ENCODE measurements around the gene WIPF2.

WIPF2 gene

DNA sequence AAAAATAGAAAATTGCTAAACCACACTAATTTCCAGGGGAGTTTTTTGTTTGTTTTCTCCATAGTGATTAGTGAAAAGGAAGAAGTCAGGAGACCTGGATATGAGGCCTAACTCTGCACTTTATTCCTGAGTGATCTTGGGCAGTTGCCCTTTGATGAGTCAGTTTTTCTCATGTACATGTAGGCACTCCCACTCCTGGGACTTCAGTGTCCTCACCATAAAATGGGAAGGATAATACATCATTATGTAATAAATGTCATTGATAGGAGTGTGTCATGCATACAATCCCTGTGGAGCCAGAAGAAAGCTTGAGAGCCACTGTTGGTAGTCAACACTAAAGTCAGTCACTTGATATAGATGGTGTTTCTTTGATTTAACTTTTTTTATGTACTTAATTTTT is 32.5 kb downstream of the WIPF2 start:
- DNase-seq = peak; percentile 78

DNA sequence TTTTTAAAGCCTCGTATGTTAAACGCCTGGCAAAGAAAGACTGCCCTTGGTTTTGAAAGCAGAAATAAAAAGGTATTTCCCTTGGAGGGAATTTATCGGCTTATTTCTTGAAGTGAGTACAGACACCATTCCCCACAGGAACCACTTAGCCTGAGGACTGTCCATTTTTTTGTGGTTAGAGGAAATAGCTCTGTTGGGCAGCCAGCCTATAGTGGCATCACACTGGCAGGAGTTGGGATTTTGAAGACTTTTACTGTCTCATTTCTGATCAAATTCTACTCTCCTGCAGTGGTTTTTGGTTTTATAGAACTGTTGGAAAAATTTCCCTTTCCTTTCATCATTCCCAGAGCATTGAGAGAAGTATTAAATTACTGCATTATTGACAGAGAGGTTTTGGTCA is 34.5 kb downstream of the WIPF2 start:
- DNase-seq = no peak

DNA sequence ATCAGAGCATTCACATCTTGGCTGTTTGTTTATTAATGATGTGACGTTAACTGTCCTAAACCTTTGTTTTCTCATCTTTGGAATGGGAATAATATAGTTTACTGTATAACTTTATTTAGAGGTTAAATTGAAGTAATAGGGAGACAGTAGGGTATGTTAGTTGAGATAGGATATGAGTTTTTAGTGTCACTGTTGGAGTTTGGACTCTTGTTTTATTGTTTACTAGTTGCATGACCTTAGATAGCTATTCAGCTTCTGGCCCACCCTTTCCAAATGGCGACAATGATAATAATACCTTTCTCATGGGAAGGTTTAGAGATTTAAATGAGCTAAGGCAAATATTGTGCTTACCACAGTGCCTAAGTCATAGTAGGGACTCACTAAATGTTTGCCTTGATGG is 40.4 kb downstream of the WIPF2 start:
- DNase-seq = no peak

DNA sequence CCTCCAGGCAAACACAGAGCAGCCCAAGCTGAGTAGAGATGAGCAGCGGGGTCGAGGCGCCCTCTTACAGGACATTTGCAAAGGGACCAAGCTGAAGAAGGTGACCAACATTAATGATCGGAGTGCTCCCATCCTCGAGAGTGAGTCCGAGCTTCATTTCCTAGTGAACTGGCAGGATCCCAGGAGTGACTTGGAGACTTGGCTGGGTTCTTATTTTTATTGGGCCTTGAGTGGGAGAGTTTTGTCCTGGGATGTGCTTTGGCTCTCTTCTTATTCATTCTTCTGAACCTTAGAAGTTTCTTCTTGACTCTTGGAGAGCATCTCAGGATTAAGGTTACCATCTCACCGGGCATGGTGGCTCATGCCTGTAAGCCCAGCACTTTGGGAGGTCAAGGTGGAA is 41.4 kb downstream of the WIPF2 start:
- DNase-seq = no peak

DNA sequence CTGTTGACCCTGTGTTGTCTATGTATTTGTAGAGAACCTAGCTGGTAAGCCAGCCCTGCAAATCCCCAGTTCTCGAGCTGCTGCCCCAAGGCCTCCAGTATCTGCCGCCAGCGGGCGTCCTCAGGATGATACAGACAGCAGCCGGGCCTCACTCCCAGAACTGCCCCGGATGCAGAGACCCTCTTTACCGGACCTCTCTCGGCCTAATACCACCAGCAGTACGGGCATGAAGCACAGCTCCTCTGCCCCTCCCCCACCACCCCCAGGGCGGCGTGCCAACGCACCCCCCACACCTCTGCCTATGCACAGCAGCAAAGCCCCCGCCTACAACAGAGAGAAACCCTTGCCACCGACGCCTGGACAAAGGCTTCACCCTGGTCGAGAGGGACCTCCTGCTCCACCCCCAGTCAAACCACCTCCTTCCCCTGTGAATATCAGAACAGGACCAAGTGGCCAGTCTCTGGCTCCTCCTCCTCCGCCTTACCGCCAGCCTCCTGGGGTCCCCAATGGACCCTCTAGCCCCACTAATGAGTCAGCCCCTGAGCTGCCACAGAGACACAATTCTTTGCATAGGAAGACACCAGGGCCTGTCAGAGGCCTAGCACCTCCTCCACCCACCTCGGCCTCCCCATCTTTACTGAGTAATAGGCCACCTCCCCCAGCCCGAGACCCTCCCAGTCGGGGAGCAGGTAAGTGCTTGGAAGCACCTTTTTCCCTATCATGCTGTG is 45.5 kb downstream of the WIPF2 start:
- no peak for DNase-seq

DNA sequence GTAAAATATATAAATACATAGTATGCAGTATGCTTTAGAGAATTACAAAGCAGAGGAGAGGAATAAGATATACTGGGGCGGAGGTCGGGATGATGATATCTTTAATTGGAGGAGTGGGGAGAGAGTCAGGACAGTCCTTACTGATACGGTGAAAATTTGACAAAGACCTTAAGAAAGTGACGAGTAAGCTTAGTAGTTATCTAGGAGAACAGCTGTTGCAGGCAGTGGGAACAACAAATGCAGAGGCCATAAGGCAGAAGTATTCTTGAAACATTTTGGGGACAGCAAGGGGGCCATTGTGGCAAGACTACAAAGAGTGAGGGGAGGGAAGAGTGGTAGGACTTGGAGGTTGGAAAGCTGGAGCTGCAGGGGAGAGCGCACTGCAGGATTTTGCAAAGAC is 46.2 kb downstream of the WIPF2 start:
- no peak for DNase-seq

DNA sequence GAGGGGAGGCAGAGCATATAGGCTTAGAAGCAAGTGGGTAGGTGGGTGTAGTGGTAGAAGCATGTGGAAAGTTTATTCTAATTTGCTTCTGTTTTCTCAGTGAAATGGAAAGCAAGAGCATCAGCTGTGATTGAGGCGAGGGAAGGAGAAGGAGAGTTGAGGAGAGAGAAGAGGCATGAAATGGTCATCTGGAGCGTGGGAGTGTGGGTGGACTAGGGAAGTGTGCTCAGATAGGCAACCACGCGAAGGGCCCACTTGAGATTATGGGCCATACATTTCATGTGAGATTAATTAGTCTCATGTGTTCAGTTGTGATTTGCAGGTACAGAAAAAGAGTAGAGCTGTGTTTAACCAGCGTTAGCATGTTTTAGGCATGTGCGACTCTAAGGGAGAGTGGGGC is 47.8 kb downstream of the WIPF2 start:
- DNase-seq = no peak

DNA sequence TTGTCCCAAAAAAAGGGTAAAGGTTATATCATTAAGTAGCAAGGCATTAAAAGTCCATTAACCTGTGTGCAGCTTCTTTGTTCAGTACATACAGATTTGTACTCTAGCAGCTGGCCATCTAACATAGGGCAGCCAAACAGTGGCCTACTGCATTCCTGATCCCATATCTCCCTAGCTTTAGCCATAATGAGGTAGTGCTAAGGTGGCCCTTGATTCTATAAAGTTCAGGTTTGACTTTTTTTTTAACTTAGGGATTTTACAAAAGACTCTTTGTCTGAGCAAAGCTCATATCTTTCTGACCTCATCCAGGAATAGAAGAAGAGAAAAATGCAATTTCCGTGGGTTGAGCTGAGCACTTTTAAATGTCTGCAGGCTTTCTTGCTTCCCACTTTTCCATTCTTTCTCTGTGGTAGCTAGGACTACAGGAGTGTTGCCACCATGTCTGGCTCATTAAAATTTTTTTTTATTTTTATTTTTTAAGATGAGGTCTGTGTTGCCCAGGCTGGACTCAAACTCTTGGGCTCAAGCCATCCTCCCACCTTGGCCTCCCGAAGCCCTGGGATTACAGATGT is 49.1 kb downstream of the WIPF2 start:
- DNase-seq = no peak

DNA sequence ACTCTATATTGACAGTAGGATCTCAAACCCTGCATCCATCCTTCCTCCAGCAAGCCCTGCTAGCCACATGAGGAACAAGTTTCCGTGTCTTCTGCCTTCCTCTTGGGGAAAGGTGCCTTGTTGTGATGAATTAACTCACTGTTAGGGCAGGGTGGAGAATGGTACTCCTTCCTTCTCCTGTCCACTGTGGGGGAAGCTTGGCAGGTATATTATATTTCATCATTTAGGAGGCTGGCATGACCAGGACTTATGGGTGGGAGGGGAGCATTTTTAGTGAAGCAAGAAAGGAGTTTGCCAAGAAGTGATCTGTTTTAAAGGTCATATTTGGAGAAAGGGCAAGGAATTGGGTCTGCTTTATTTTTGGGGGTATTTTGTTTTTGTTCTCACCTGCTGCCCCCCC is 59.3 kb downstream of the WIPF2 start:
- no peak for DNase-seq

DNA sequence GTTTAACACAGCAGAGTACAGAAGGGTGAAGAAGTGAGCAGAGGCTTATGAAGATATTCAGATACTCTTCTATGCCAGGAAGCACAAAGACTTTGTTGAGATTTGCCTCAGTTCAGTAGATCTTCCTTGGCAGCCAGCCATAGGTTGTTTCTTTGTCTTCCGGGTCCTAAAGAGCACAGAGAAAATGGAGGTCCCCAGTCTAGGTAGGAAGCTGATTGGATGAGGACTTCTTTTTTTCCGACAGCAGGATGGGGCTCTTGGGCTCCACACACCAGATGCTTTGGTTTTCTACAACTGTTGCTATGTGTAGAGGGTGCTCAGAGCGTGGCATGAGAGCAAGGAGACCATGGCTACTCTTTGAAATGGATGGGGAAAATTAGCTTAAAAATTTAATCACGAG is 60.3 kb downstream of the WIPF2 start:
- no peak for DNase-seq

DNA sequence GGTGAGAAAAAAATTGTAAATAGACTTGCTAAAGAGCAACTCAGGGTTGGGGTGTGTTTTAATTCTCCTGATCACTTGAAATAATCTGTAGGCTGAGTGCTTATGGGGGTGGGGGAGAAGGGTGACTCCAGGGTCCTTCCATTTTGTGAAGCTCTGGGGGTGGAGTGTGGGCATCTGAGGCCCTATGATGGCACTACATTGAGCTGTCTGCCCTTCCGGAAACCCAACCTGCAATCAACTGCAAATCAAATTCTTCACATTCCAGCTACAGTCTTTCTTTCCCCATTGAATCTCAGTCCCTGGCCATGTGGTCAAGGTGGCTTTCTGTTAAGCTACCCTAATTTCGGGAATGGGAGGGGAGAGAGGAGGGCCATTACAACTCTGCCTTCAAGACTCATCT is 62.6 kb downstream of the WIPF2 start:
- no peak for DNase-seq

DNA sequence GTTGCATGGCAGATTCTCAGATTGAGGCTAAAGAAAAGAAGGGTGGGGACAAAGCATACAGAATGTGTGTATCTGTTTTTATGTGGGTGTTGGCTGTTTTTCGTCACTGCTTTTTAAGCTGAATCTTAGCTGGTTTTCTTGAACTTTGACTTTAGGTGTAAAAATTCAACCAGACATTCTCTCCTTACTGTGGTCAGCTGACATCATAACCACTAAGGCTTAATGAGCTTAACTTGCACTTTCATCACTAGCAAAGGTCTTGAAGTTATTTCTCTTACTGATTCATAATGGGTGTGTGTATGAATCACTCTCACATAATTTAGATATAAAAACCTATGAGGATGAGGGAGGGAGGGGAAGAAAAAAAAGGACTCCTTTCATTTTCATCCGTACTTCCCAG is 64.6 kb downstream of the WIPF2 start:
- DNase-seq = peak; percentile 93

DNA sequence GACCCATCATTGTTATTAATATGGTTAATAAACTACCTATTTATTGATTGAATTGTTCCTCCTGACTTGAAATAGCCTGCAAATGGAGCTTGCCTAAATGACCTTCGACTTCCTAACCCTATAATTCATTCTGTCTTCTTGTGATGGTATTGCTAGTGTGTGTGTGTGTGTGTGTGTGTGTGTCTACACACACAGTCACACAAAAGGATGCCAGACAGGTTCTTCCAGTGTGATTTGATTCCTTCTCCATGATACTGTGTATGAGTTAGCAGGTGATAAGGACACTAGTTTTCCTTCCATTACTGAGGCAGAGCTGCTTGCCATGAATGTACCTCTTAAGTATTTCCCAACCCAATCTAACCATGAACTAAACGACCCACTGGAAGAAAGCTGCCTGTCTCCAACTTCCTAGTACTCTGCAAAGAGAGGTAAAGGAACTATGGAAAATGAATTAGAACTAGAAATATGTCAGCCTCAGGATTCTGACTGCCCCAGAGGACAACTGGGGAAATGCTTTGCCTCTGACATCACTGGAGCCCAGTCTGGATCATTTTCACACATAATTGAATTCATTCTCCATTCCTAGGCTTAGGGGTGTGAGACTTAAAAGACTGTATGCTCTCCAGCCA is 65.1 kb downstream of the WIPF2 start:
- DNase-seq = peak; percentile 85

DNA sequence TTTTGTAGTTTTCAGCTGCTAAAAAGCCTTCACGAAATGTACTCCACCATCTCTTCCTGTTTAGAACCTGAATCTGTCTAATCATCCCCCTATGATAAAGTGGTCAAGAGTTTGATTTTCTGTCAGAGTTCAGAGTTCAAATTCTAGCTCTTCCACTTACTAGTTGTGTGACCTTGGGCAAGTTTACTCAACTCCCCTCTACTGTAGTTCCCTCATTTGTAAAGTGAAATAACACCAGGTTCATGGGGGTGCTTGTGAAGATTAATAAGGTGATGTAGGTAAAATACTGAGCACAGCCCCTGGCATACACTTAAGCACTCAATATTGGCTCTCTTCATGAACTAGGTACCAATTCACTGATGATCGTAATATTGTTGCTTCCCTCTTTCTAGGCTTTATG is 67.4 kb downstream of the WIPF2 start:
- no peak for DNase-seq

DNA sequence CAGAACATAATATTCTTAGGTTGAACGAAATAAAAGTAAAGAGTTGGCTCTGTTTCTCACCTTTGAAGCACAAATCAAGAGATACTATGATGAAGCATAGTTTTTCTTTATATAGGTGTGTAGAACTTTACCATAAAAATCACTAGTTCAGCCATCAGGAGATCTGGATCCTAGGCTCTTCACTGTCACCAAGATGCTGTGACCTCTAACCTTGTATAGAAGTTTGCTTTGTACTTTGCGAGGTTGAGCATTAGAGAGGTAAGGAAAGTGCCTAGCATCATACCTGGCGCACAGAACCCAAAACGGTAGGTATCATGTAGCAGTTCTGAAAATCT is 68.0 kb downstream of the WIPF2 start:
- DNase-seq = no peak

DNA sequence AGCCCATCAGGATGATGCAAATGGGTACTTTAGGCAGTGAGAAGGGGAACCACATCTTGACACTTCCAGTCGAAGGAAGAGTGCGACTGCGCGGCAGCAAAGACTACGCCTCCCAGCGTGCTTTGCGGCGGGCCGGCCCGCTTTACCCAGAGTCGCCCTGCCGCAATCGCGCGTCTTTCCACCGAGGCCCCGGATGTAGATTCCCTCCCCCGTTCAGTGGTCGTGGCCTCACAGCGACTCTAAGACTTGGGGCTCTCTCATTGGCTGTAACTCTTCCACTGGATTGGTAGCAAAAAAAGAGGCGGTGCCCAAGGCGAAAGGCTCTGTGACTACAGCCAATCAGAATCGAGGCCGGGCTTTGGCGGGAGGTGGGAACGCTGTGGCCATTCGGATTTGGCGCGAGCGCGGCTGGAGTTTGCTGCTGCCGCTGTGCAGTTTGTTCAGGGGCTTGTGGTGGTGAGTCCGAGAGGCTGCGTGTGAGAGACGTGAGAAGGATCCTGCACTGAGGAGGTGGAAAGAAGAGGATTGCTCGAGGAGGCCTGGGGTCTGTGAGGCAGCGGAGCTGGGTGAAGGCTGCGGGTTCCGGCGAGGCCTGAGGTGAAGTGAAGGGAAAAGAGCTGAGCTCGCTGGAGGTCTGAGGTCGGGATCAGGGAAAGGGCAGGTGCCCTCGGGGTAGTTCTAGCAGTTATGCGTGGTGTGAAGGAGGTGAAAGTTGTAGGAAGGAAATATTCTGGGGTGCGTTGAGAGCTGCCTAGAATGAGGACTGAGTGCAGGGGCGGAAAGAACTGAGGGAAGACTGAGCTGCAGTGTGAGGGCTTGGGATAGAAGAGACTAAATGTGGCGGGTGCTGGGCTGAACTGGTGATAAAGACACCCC is 68.6 kb downstream of the WIPF2 start, which contains the start of gene CDC6:
Gene CDC6, plus strand, starts transcription at position 386 of the 876 bp plus-strand sequence. CDS start 1,542 bp downstream, outside the sequence.
- DNase-seq = peak; percentile 100

DNA sequence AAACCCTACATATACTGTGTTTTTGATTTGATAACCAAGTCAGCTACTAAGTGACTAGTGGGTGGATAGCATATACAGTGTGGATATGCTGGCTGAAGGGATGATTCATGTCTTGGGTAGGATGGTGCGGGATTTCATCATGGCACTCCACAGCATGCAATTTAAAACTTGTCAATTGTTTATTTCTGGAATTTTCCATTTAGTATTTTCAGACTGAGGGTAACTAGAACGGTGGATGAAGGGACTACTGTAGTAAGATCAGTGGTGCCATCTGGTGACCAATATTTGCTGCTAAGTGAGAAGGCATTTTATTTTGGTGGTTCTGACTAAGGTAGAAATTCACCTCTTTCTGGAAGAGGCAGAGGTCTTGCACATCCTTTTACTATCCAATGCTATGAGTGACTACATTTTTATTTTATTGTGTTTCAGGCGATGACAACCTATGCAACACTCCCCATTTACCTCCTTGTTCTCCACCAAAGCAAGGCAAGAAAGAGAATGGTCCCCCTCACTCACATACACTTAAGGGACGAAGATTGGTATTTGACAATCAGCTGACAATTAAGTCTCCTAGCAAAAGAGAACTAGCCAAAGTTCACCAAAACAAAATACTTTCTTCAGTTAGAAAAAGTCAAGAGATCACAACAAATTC is 71.7 kb downstream of the WIPF2 start:
- peak; percentile 85 for DNase-seq

DNA sequence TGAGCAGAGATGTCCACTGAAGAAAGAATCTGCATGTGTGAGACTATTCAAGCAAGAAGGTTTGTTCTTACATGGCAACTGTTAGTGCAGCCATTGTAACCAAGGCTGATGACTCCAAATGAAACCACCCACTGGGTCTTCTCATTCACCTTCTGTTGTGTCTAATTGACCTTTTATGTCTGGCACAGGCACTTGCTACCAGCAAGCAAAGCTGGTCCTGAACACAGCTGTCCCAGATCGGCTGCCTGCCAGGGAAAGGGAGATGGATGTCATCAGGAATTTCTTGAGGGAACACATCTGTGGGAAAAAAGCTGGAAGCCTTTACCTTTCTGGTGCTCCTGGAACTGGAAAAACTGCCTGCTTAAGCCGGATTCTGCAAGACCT is 72.2 kb downstream of the WIPF2 start:
- no peak for DNase-seq

DNA sequence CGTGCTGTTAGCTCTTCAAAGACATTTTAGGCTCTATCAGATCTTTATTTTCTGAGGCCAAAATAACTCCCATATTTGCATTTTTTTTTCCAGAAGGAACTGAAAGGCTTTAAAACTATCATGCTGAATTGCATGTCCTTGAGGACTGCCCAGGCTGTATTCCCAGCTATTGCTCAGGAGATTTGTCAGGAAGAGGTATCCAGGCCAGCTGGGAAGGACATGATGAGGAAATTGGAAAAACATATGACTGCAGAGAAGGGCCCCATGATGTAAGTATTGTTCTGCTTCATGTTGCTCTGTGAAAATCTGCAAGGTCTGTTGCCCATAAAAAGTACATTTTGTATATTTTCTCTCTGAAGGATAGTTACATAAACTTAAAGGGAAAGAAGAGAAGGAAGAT is 74.3 kb downstream of the WIPF2 start:
- DNase-seq = no peak

DNA sequence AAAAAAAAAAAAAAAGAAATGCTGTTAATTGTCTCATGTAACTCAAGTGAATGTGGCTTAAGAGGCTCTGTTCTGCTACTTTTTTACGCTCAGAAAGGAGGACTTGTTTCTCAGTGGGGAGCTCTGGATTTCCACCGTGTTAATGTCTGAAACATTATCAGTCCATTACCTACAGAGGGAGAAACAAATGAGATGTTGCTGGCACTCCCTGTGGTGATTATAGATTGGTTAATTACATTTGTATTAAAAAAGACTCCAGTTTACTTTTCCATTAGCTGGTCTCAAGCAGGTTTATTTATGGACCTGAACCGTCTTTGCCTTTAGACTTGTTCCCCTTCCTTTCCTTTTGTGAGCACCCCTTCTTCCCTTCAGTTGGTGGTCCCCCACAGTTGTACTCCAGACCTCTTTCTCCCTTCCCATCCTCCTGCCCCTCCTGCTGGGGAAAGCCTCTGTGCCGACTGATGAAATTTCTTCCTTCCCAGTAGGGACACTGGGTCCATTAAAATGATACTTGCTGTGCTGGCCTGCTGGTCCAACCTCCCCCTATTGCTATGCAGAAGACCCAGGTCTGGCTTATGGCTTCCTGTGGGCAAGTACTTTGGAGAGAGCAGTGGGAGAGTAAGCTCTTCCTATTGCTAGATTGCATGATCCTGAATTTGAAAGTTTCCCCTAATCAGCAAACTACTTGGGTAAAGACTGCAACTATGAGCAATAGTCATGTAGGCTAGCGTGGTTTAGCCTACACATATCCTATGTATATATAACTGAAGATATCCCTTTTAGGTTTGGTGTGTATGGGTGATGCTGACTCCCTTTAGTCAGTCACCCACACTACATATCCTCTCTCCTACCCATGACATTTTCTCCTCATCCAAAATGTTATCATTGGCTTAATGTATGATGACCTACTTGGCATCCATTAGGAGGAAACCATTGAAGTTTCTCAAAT is 76.7 kb downstream of the WIPF2 start:
- DNase-seq = no peak

DNA sequence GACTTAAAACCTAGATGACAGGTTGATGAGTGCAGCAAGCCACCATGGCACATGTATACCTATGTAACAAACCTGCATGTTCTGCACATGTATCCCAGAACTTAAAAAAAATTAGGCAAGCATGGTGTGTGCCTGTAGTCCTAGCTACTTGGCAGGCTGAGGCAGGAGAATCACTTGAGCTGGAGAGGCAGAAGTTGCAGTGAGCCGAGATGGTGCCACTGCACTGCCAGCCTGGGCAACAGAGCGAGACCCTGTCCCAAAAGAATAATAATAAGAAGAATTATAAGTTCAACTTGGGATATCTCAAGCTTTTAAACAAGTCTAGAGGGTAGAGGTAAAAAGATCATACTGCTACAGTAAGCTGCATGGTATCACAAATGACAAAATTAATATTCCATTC is 78.4 kb downstream of the WIPF2 start:
- DNase-seq = no peak

DNA sequence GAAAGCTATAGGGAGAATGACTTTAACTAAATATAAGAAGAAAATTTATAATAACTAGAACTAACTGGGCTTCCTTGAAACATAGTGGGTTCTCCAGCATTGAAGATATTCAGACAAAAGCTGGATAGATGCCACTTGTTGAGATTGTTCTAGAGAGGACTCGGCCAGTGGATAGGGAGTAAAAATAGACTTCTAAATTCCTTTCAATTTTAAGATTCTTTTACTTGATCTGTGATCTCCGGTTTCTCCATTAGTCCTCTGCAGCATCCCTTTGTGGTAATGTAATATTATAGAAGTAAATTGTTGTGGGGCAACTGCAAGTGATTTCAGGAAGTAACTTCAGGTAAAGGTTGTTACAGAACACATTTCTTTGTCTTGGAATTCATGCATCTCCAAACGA is 79.6 kb downstream of the WIPF2 start:
- DNase-seq = peak; percentile 70

Data from fibroblast of skin of abdomen (primary cell).